Measurements from ENCODE around the gene MBD2. TPM values are rescaled to one million over a fixed set of nuclear protein-coding genes. Genes with fewer than 3 reads are reported as not detected.

The MBD2 gene
- total and polyA plus RNA-seq, 2 donors from 2014 or later, result 79.1 to 123 TPM

DNA sequence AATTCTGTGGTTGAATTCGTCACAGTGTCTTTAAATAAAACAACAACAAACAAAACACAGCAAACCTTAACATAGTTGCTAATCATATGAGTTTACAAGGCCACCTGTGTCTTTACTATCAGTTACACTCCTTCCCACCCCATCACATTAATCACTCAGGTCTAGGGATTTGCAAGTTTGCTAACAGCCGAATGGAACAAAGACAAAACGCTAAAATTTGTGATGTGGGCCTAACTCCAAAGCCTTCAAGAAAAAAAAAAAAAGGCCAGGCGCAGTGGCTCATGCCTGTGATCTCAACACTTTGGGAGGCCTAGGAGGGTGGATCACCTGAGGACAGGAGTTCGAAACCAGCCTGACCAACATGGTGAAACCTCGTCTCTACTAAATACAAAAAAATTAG lies 44.3 kb upstream of the MBD2 start:
- FAIRE-seq, result no peak
- TF ChIP-seq, protein P1, sequence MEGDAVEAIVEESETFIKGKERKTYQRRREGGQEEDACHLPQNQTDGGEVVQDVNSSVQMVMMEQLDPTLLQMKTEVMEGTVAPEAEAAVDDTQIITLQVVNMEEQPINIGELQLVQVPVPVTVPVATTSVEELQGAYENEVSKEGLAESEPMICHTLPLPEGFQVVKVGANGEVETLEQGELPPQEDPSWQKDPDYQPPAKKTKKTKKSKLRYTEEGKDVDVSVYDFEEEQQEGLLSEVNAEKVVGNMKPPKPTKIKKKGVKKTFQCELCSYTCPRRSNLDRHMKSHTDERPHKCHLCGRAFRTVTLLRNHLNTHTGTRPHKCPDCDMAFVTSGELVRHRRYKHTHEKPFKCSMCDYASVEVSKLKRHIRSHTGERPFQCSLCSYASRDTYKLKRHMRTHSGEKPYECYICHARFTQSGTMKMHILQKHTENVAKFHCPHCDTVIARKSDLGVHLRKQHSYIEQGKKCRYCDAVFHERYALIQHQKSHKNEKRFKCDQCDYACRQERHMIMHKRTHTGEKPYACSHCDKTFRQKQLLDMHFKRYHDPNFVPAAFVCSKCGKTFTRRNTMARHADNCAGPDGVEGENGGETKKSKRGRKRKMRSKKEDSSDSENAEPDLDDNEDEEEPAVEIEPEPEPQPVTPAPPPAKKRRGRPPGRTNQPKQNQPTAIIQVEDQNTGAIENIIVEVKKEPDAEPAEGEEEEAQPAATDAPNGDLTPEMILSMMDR (IDR thresholded peaks at IDR 0.05; ENCODE audit: borderline replicate concordance, extremely low read depth, insufficient read depth), result no peak
- Histone ChIP-seq H3K27me3 (ENCODE audit: control insufficient read depth, insufficient read depth, low read length) (no peaks in the 10 kb centered on the region), H3K36me3 (ENCODE audit: control insufficient read depth in 2 of 3, insufficient read depth in 3 of 3, low read length in 3 of 3) (no peaks in the 10 kb centered on the region), H3K9ac (ENCODE audit: low read length in 3 of 3) (peak overlapping the region; percentile 31 to 65 (median 63)), H3K4me1 (ENCODE audit: control insufficient read depth in 2 of 3, insufficient read depth in 2 of 3, low read depth in 1 of 3, low read length in 3 of 3) (peaks cover 0 to 6% (median 2%) of the 10 kb centered on the region in 3 donors), H3K9me3 (ENCODE audit: control insufficient read depth in 2 of 3, insufficient read depth in 1 of 3, low read length in 3 of 3) (no peaks in the 10 kb centered on the region), H3K4me3 (ENCODE audit: low read length in 3 of 3) (peak overlapping the region; percentile 81 to 83 (median 82)), H3K27ac (ENCODE audit: low read depth in 2 of 2, low read length in 2 of 2) (peak overlapping the region; percentile 93 to 96)
- peak in 1 of 5 donors; percentile 61 for DNase-seq
- intact Hi-C loops (cut with DNase I), result no loop called here

DNA sequence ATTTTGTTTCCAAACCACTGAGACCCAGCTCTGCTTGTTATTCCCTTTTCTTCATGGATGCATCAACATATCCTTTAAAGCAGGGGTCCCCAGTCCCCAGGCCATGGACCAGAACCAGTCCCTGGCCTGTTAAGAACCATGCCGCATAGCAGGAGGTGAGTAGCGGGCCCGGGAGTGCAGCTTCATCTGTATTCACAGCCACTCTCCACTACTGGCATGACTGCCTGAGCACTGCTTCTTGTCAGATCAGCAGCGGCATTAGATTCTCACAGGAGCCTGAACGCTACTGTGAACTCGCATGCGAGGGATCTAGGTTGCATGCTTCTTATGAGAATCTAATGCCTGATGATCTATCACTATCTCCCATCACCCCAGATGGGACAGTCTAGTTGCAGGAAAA lies 43.2 kb upstream of the MBD2 start:
- Histone ChIP-seq H3K4me3 (ENCODE audit: low read length in 3 of 3) (no peak overlapping the region), H3K36me3 (ENCODE audit: control insufficient read depth in 2 of 3, insufficient read depth in 3 of 3, low read length in 3 of 3) (no peaks in the 10 kb centered on the region), H3K9me3 (ENCODE audit: control insufficient read depth in 2 of 3, insufficient read depth in 1 of 3, low read length in 3 of 3) (no peaks in the 10 kb centered on the region), H3K4me1 (ENCODE audit: control insufficient read depth in 2 of 3, insufficient read depth in 2 of 3, low read depth in 1 of 3, low read length in 3 of 3) (peaks cover 0 to 6% (median 2%) of the 10 kb centered on the region in 3 donors), H3K27ac (ENCODE audit: low read depth in 2 of 2, low read length in 2 of 2) (no peak overlapping the region), H3K27me3 (ENCODE audit: control insufficient read depth, insufficient read depth, low read length) (no peaks in the 10 kb centered on the region), H3K9ac (ENCODE audit: low read length in 3 of 3) (no peak overlapping the region)
- TF ChIP-seq, protein P1 (IDR thresholded peaks at IDR 0.05; ENCODE audit: borderline replicate concordance, extremely low read depth, insufficient read depth), result no peak
- DNase-seq (no peak), FAIRE-seq (no peak)
- intact Hi-C loops (cut with DNase I), result no loop called here

DNA sequence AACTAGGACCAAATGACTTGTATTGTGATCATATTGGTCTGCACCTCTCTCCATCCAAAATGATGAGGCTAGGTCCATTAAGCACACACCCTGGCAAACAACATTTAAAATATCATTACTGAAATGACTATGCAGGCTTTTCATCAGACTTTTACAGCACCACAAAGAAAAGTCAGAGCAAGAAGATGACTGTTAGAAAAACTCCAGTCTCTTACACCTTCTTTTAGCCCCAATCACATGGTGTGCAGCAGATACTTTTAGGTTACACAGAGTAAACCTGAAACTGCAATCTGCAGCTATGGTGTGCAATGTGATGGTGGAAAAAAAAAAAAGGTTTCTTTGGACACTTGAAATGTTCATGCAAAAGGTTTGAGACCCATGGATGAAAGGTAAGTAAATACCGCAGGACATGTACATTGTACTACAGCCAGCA lies 39.5 kb upstream of the MBD2 start:
- H3K4me3 ChIP-seq (ENCODE audit: low read length in 3 of 3), result no peak overlapping the region
- TF ChIP-seq, protein P1 (IDR thresholded peaks at IDR 0.05; ENCODE audit: borderline replicate concordance, extremely low read depth, insufficient read depth), result no peak
- peaks cover 0 to 6% (median 2%) of the 10 kb centered on the region in 3 donors for H3K4me1 ChIP-seq (ENCODE audit: control insufficient read depth in 2 of 3, insufficient read depth in 2 of 3, low read depth in 1 of 3, low read length in 3 of 3)
- H3K9ac ChIP-seq (ENCODE audit: low read length in 3 of 3), result no peak overlapping the region
- intact Hi-C loops (cut with DNase I), result no loop called here
- no peak for FAIRE-seq
- H3K27ac ChIP-seq (ENCODE audit: low read depth in 2 of 2, low read length in 2 of 2), result no peak overlapping the region
- no peaks in the 10 kb centered on the region for H3K36me3 ChIP-seq (ENCODE audit: control insufficient read depth in 2 of 3, insufficient read depth in 3 of 3, low read length in 3 of 3)
- no peaks in the 10 kb centered on the region for H3K9me3 ChIP-seq (ENCODE audit: control insufficient read depth in 2 of 3, insufficient read depth in 1 of 3, low read length in 3 of 3)
- H3K27me3 ChIP-seq (ENCODE audit: control insufficient read depth, insufficient read depth, low read length), result no peaks in the 10 kb centered on the region
- no peak for DNase-seq

DNA sequence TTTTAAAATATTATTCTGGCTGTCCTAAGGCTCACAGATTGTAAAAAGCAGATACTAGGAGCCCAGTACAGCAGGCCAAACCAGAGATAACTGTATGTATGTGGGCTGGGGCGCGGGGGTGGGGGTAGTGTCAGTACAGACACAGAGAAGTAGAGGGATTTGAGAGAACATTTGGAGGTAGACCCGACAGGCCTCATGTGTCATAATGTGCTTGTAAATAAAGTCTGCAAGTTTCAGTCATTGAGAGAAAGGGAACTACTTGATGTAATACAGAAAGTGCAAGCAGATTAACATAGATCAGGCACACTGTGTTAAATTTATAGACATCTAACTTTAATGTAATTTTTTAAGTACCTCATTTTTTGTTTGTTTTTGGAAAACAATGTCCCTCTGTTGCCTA lies 37.4 kb upstream of the MBD2 start:
- H3K4me1 ChIP-seq (ENCODE audit: control insufficient read depth in 2 of 3, insufficient read depth in 2 of 3, low read depth in 1 of 3, low read length in 3 of 3), result no peaks in the 10 kb centered on the region
- no peak for DNase-seq
- H3K9me3 ChIP-seq (ENCODE audit: control insufficient read depth in 2 of 3, insufficient read depth in 1 of 3, low read length in 3 of 3), result no peaks in the 10 kb centered on the region
- no peak overlapping the region for H3K4me3 ChIP-seq (ENCODE audit: low read length in 3 of 3)
- TF ChIP-seq, protein P1 (IDR thresholded peaks at IDR 0.05; ENCODE audit: borderline replicate concordance, extremely low read depth, insufficient read depth), result no peak
- no peak for FAIRE-seq
- no peak overlapping the region for H3K27ac ChIP-seq (ENCODE audit: low read depth in 2 of 2, low read length in 2 of 2)
- H3K27me3 ChIP-seq (ENCODE audit: control insufficient read depth, insufficient read depth, low read length), result no peaks in the 10 kb centered on the region
- intact Hi-C loops (cut with DNase I), result no loop called here
- H3K9ac ChIP-seq (ENCODE audit: low read length in 3 of 3), result no peak overlapping the region
- H3K36me3 ChIP-seq (ENCODE audit: control insufficient read depth in 2 of 3, insufficient read depth in 3 of 3, low read length in 3 of 3), result no peaks in the 10 kb centered on the region
